CD4-positive, alpha-beta T cell treated with Interferon gamma for 1 hour (primary cell): ENCODE measurements around the gene SLC23A1.
"Not testable (repeated sequence)": the region's sequence is repeated elsewhere in the genome, so short reads cannot be mapped to it uniquely, and the experiment has no call there.

Source experiments
- DNase-seq: peaks from one replicate; pipeline ENCODE4 v3.0.0-alpha.2; 2020

The SLC23A1 gene

DNA sequence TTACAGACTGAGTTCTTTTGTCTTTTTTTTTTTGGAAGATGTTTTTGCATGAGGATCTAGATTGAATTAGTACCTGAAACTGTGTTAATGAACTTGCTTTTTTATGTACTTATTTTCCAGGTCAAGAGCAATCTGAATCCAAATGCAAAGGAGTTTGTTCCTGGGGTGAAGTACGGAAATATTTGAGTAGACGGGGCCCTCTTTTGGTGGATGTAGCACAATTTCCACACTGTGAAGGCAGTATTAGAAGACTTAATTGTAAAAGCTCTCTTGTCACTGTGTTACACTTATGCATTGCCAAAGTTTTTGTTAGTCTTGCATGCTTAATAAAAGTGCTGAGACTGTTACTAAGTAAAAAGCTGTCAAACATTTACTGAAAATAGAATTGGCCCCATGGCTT, 14.5 kb downstream of the SLC23A1 start:
- no peak for DNase-seq

GRCh38 chr5:139364466-139364865, 18.6 kb downstream of the SLC23A1 start:
- DNase-seq = no peak

GRCh38 chr5:139363937-139364336, 19.2 kb downstream of the SLC23A1 start:
- no peak for DNase-seq

GRCh38 chr5:139361835-139362429, 21.2 kb downstream of the SLC23A1 start:
- DNase-seq = no peak

- DNase-seq = no peak
These were observed 22.7 kb downstream of the SLC23A1 start for GRCh38 chr5:139360384-139360783.

- no peak for DNase-seq
These were observed 25.0 kb downstream of the SLC23A1 start for GRCh38 chr5:139358064-139358463.

GRCh38 chr5:139355900-139356299, 27.2 kb downstream of the SLC23A1 start:
- not testable (repeated sequence) for DNase-seq

DNA sequence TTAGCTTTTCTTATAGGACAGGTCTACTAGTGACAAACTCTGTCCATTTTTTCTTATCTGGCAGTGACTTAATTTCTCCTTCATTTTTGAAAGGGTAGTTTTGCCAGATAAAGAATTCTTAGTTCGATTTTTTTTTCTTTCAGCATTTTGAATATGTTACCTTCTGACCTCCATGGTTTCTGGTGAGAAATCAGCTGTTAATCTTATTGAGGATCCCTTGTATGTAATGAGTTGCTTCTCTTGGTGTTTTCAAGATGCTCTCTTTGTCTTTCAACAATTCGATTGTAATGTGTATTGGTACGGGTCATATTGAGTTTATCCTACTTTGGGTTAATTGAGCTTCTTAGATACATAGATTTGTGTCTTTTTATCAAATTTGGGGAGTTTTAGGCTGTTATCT, 28.9 kb downstream of the SLC23A1 start:
- no peak for DNase-seq

GRCh38 chr5:139347863-139348262, 35.2 kb downstream of the SLC23A1 start:
- DNase-seq = not testable (repeated sequence)

- DNase-seq = not testable (repeated sequence)
These were observed 37.7 kb downstream of the SLC23A1 start for GRCh38 chr5:139345442-139345841.

DNA sequence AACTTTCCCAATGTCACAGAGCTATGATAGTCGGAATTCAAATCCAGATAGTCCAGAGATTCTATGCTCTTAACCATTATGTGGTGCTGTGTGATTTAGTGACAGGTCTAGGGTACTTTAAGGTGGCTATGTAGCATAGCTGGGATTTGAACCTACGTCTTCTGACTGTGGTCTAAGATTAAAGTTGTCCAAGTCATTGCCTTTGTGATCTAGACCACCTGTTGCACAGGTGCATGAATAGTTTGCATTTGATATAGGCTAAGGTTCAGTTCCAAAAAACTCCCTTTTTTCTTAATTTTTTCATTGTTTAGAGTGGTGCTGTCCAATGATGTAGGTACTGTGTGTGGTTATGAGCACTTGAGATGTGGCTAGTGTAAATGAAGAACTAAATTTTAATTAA, 38.9 kb downstream of the SLC23A1 start:
- DNase-seq = no peak

- DNase-seq = no peak
These were observed 39.6 kb downstream of the SLC23A1 start for GRCh38 chr5:139343476-139343875.

DNA sequence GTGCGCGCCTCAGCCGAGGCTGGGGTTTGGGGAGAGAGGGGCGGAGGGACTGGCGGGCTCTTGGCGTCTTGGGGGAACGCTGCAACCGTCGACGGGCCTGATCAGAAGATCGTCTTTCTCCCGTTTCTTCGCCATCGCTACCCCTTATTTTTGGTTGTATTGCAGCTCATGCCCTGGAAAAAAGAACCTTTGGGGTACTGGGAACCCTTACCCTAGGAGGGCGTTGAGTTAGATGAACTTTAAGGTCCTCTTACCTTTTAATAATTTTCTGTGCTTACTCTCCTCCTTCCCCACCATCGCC, 40.7 kb downstream of the SLC23A1 start:
- no peak for DNase-seq

DNA sequence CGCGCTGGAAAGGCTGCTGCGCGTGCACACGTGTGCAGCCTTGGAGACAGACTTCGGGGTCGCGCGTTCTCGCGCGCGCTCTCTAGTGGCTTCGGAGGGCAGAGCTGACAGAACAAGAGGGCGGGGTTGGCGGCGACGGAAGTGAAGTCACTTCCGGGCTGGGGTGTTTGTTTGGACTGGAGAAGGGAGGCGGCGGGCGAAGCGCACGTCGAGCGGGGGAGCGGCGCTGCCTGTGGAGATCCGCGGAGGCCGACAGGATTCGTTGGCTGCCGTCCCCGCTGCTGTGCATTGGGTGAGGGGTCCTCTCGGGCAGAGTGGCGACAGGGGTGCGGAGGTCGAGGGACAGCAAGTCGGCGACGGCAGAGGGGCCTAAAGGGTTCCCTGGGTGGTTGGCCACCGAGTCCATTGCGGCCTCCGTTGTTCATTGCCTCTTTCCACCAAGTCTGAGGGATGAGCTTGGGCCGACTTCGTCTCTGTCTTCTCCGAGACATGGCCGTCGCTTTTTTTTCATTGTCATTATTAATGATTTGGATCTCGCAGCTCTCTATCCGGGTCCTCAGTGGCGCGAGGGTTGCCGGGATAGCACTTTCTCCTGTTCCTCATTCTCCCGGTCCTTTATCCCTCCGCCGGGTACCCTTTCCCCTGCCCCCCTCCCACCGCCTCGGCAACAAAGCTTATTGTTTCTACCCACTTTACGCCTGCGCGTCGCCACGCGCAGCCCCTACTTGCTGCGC, 41.2 kb downstream of the SLC23A1 start, which contains the start of gene PAIP2:
Gene PAIP2, plus strand, starts transcription at position 166 of the 734 bp plus-strand sequence. CDS start 21,931 bp downstream, outside the sequence.
- DNase-seq = peak; percentile 97

- DNase-seq = no peak
These were observed 41.9 kb downstream of the SLC23A1 start for GRCh38 chr5:139341187-139341688.

DNA sequence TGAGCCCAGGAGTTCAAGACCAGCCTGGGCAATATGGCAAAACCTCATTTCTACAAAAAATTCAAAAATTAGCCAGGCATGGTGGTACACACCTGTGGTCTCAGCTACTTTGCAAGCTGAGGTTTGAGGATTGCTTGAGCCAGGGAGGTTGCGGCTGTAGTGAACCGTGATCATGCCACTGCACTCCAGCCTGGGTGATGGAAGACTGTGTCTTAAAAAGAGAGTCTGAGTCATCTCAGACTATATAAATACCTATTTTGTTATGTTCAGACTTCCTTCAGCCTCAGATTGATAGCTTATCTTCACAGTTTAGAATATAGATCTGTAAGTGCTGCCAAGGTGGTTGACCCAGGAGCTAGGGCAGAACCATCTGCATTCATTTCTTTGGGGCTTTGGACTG, 43.0 kb downstream of the SLC23A1 start:
- no peak for DNase-seq

DNA sequence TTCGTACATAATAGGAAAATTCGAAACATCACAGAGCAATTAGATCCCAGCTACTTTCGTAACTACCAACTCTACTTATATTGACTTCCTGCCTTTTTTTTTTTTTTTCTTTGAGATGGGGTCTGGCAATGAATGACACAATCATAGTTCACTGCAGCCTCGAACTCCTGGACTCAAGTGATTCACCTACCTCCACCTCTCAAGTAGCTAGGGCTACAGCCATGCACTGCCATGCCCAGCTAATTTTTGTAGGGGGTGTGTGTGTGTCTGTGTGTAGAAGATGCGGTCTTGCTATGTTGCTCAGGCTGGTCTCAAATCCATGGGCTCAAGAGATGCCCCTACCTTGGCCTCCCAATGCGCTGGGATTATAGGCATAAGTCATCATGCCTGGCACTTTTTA, 47.3 kb downstream of the SLC23A1 start:
- no peak for DNase-seq
